Measurements from ENCODE around the gene UMOD. TPM values are rescaled to one million over a fixed set of nuclear protein-coding genes. Genes with fewer than 3 reads are reported as not detected.

UMOD gene
- polyA plus RNA-seq, 3 donors: not detected

DNA sequence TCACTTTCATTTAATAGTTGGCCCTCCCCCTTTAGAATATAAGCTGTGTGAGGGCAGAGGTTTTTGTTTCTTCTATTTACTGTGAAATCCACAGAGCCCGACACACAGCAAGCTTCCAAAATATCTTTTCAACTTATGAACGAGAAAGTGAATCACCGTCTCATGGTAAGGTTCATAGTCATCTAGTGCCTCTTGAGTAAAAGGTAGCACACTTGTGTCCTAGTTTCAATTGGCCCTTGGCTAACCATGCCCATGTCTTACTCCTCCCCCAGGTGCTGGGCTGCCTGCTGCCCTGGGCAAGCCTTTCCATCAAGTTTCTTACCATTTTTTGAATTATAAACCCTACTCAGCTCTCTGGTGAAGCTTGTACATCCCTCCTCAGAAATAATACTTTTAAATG is 12.8 kb downstream of the UMOD start:
- no peaks in the 10 kb centered on the region for H3K9me3 Mint-ChIP-seq
- WGBS (ENCODE audit: insufficient coverage): no CpG with 5 or more reads among the region's 3 CpGs
- DNase-seq: no peak
- H3K27ac ChIP-seq (ENCODE audit: low read depth in 1 of 2, low read length in 2 of 2): no peak overlapping the region
- H3K27me3 ChIP-seq (ENCODE audit: control insufficient read depth in 2 of 2, insufficient read depth in 2 of 2, low read length in 2 of 2): no peaks in the 10 kb centered on the region
- no peak overlapping the region for H3K9ac ChIP-seq (ENCODE audit: insufficient read depth, low read length, poor library complexity, severe bottlenecking)
- H4K20me1 ChIP-seq (ENCODE audit: insufficient read depth, low read length): no peaks in the 10 kb centered on the region
- intact Hi-C loops (cut with micrococcal nuclease): no loop called here
- H3K36me3 Mint-ChIP-seq: no peaks in the 10 kb centered on the region
- H3K79me2 ChIP-seq (ENCODE audit: insufficient read depth, low read length): no peaks in the 10 kb centered on the region
- no peaks in the 10 kb centered on the region for H3K4me1 ChIP-seq (ENCODE audit: control insufficient read depth in 1 of 2, insufficient read depth in 2 of 2, low read length in 2 of 2)
- no peak overlapping the region for H3K27ac Mint-ChIP-seq
- no peaks in the 10 kb centered on the region for H3K36me3 ChIP-seq (replicated peaks in 1 of 2; ENCODE audit: control insufficient read depth in 1 of 2, insufficient read depth in 2 of 2, low read length in 2 of 2)
- no peaks in the 10 kb centered on the region for H3K9me3 ChIP-seq (replicated peaks in 1 of 2; ENCODE audit: control insufficient read depth in 1 of 2, insufficient read depth in 1 of 2, low read length in 2 of 2)
- TF ChIP-seq, protein P1, sequence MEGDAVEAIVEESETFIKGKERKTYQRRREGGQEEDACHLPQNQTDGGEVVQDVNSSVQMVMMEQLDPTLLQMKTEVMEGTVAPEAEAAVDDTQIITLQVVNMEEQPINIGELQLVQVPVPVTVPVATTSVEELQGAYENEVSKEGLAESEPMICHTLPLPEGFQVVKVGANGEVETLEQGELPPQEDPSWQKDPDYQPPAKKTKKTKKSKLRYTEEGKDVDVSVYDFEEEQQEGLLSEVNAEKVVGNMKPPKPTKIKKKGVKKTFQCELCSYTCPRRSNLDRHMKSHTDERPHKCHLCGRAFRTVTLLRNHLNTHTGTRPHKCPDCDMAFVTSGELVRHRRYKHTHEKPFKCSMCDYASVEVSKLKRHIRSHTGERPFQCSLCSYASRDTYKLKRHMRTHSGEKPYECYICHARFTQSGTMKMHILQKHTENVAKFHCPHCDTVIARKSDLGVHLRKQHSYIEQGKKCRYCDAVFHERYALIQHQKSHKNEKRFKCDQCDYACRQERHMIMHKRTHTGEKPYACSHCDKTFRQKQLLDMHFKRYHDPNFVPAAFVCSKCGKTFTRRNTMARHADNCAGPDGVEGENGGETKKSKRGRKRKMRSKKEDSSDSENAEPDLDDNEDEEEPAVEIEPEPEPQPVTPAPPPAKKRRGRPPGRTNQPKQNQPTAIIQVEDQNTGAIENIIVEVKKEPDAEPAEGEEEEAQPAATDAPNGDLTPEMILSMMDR (IDR thresholded peaks at IDR 0.05): no peak
- no peaks in the 10 kb centered on the region for H3K4me1 Mint-ChIP-seq
- no peak overlapping the region for H3K4me3 Mint-ChIP-seq
- H3K4me2 ChIP-seq (replicated peaks; ENCODE audit: extremely low read depth, low read length, poor library complexity, severe bottlenecking): no peak overlapping the region
- no peak overlapping the region for H2AFZ ChIP-seq (ENCODE audit: insufficient read depth, low read depth, low read length, poor library complexity, severe bottlenecking)
- peaks cover 0 to 9% (median 8%) of the 10 kb centered on the region in 3 donors for H3K27me3 Mint-ChIP-seq (ENCODE audit: low read depth in 3 of 3)
- H3K4me3 ChIP-seq (replicated peaks in 1 of 3; ENCODE audit: low read depth in 2 of 3, low read length in 3 of 3): no peak overlapping the region

DNA sequence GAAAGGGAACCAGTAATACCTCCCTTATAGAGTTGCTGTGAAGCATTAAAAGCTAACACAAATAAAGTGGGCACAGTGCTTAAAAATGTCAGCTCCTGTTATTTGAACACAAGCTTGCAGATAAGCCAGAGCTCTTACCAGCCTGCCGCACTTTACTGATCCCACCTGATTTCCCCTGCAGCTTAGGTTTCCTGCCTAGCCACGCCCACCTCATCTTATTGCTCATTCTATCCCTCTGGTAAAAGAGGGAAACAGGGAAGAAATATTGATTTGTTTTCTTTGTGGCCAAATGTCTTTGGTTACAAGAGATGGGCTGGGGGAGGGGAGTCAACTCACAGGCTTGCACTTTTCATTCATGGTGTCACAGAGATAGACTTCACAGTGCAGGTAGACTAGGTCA is 15.6 kb downstream of the UMOD start:
- no peak for DNase-seq
- Histone ChIP-seq H3K27ac (ENCODE audit: low read depth in 1 of 2, low read length in 2 of 2) (no peak overlapping the region), H3K36me3 (replicated peaks in 1 of 2; ENCODE audit: control insufficient read depth in 1 of 2, insufficient read depth in 2 of 2, low read length in 2 of 2) (no peaks in the 10 kb centered on the region), H3K79me2 (ENCODE audit: insufficient read depth, low read length) (no peaks in the 10 kb centered on the region), H3K27me3 (ENCODE audit: control insufficient read depth in 2 of 2, insufficient read depth in 2 of 2, low read length in 2 of 2) (no peaks in the 10 kb centered on the region), H2AFZ (ENCODE audit: insufficient read depth, low read depth, low read length, poor library complexity, severe bottlenecking) (no peak overlapping the region), H3K4me3 (replicated peaks in 1 of 3; ENCODE audit: low read depth in 2 of 3, low read length in 3 of 3) (no peak overlapping the region), H4K20me1 (ENCODE audit: insufficient read depth, low read length) (no peaks in the 10 kb centered on the region), H3K9me3 (replicated peaks in 1 of 2; ENCODE audit: control insufficient read depth in 1 of 2, insufficient read depth in 1 of 2, low read length in 2 of 2) (no peaks in the 10 kb centered on the region), H3K4me2 (replicated peaks; ENCODE audit: extremely low read depth, low read length, poor library complexity, severe bottlenecking) (no peak overlapping the region), H3K4me1 (ENCODE audit: control insufficient read depth in 1 of 2, insufficient read depth in 2 of 2, low read length in 2 of 2) (no peaks in the 10 kb centered on the region), H3K9ac (ENCODE audit: insufficient read depth, low read length, poor library complexity, severe bottlenecking) (no peak overlapping the region)
- H3K4me3 Mint-ChIP-seq: no peak overlapping the region
- no peaks in the 10 kb centered on the region for H3K9me3 Mint-ChIP-seq
- no peaks in the 10 kb centered on the region for H3K4me1 Mint-ChIP-seq
- H3K27me3 Mint-ChIP-seq (ENCODE audit: low read depth in 3 of 3): peaks cover 0 to 11% (median 8%) of the 10 kb centered on the region in 3 donors
- WGBS (ENCODE audit: insufficient coverage): no CpG with 5 or more reads among the region's 2 CpGs
- H3K27ac Mint-ChIP-seq: no peak overlapping the region
- intact Hi-C loops (cut with micrococcal nuclease): no loop called here
- TF ChIP-seq, protein P1 (IDR thresholded peaks at IDR 0.05): no peak
- no peaks in the 10 kb centered on the region for H3K36me3 Mint-ChIP-seq
